B cell (primary cell): Measurements from ENCODE around the gene KLC4.

ENCODE experiments used
- CTCF ChIP-seq: fragments of 200-600 bp; IDR thresholded peaks from one replicate; pipeline ENCODE4 v1.8.0; 2022; ENCODE audit warnings: antibody characterized with exemption, mild to moderate bottlenecking
- EZH2 ChIP-seq: IDR thresholded peaks from 2 replicates; pipeline ENCODE4 v1.6.1; 2012; ENCODE audit warnings: borderline replicate concordance, low read depth, mild to moderate bottlenecking, moderate library complexity, low read length; ENCODE audit not compliant: insufficient read depth, poor library complexity, severe bottlenecking

GRCh38 chr6:43037706-43038105 is 21.7 kb upstream of the KLC4 start:
- no peak for TF ChIP-seq CTCF
- no peak for TF ChIP-seq EZH2
